GM18517 (cell line): ENCODE results near the gene SFR1.

ENCODE experiments used
- ATAC-seq: cut with Tn5 transposase; IDR thresholded peaks from one replicate; pipeline ENCODE4 v1.9.1; 2021; ENCODE audit warnings: mild to moderate bottlenecking, moderate library complexity; ENCODE audit not compliant: unreplicated experiment

The SFR1 gene

DNA sequence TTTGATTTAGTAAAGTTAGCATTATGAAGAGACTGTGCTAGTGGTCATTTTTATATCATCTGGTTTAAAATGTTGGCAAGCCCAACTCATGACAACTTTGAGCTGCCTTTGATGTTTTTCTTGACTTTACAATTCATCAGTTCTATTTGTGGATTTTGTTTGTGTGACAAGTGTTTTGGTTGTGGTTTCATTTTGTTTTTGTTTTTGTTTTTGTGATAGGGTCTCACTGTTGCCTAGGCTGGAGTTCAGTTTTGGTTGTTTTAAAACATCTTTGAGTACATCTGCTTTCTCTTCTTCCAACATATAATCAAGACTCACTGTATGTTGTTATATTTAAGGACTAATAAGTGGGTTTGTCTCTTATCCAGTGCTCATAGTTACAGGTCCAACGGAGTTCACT is 17.6 kb upstream of the SFR1 start:
- no peak for ATAC-seq

- no peak for ATAC-seq
Measured at GRCh38 chr10:104104926-104105325, 17.0 kb upstream of the SFR1 start.

DNA sequence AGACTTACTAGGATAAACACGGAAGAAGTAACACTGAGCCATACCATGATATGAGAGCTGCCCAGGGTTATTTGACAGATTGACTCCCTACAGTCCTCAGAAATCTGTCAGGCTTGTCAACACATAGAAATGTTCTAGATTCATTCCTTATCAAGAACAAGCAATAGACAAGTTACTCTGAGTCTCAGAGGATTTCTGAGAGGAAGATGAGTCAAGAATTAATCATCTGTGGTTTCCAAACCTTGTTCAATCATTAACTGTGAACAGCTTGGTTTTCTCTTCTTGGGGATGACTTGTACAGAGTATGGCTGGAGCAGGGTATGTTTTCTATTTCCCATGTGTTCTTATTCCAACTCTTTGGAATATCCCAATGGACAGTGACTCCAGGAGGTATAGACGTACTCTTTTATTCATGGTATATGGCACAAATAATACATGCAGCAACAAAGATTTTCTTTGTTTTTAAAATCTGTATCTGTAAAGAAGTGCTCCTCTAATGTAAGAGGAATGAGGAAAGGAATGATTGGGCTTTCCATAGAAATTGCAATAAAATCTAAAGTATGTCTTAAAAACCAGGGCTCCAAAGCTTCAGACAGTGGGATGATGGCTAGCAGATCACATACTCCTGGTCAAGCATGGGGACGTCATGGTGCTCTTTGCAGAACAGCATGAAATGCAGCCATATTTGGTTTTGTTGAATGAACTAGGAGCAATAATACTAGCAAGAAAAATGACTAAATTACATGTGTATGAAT is 11.9 kb upstream of the SFR1 start:
- ATAC-seq = peak; percentile 98

- no peak for ATAC-seq
Measured at GRCh38 chr10:104113376-104113956, 8.5 kb upstream of the SFR1 start.

GRCh38 chr10:104117839-104118323 is 4.1 kb upstream of the SFR1 start:
- no peak for ATAC-seq

DNA sequence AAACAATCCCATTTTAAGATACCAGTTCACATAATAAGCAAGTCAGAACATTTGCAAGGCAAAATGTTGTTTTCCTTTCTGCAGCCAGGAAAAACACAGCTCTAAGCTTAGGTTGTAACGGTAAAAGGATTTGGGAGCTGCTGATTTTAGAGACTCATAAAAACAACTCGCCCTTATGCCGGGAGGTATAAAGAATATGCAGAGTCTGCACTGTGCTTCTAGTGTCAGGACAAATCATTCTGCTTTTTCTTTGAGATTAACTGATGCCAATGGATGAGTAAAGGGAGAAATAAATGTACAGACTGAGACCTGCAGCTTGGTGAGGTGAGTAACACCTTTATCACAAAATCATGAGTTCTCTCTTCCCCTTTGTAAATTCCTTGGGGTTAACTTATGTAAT is 2.0 kb upstream of the SFR1 start:
- no peak for ATAC-seq

- no peak for ATAC-seq
Measured at GRCh38 chr10:104120512-104120902, 1.5 kb upstream of the SFR1 start.

DNA sequence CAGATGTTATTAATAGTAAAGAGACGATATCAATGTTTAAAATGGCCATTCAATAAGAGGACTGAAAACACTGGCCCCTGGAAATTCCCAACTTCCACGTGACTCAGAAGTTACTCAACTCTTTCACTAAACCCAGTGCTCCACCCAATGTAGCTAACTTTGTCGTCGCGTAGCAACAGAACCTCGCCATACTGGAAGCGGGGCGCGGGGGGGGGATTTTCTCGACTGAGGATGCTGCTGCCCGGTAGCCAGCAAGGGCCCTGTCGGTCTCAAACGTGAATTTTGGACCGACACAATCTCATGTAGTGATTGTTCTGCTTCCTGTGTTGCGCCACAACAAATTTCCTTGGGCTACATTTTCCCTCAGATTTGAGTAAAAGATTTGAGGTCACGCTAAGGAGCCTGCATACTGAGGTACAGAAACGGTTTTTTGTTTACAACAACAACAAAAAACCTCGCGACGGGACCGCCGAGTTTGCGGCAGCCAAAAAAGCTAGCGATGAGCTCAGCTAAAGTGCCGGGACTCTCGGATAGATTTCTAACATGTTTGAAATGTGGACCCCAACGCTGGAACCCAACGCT is 977 bp upstream of the SFR1 start:
- ATAC-seq = peak; percentile 41

- no peak for ATAC-seq
Measured at GRCh38 chr10:104122225-104123107, 495 bp downstream of the SFR1 start.

GRCh38 chr10:104123397-104123796 is 1.4 kb downstream of the SFR1 start:
- ATAC-seq = no peak

GRCh38 chr10:104127411-104127810 is 5.4 kb downstream of the SFR1 start:
- ATAC-seq = no peak

GRCh38 chr10:104128214-104128613 is 6.2 kb downstream of the SFR1 start:
- ATAC-seq = no peak

- ATAC-seq = no peak
Measured at GRCh38 chr10:104130041-104130440, 8.1 kb downstream of the SFR1 start.

DNA sequence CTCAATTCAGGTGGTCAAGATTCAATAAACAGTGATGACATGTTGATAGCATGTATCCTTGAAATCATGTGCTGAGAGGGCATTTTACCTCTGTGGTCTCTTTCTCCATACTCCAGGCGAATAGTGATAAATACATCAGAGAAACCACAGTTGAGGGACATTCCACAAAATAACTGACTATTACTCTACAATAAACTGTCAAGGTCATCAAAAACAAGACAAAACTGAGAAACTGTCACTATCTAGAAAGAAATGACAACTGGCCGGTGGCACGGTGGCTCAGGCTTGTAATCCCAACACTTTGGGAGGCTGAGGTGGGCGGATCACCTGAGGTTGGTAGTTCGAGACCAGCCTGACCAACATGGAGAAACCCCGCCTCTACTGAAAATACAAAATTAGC is 16.2 kb downstream of the SFR1 start:
- no peak for ATAC-seq

DNA sequence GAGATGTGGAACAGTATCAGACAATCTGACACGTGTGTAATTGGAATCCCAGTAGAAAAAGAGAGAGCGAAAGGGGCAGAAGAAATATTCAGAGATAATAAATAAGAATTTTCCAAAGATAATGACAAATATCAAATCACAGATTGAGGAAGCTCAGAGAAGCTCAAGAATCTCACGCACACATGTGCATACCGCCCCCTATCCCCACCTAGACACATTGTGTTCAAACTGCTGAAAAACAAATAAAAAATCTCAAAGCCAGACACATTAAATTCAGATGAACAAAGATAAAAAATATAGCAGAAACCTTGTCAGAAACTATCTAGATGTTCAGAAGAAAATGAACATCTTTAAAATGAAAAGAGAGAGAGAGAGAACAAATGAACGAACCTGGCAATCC is 17.2 kb downstream of the SFR1 start:
- no peak for ATAC-seq

- no peak for ATAC-seq
Measured at GRCh38 chr10:104142081-104142480, 20.1 kb downstream of the SFR1 start.

DNA sequence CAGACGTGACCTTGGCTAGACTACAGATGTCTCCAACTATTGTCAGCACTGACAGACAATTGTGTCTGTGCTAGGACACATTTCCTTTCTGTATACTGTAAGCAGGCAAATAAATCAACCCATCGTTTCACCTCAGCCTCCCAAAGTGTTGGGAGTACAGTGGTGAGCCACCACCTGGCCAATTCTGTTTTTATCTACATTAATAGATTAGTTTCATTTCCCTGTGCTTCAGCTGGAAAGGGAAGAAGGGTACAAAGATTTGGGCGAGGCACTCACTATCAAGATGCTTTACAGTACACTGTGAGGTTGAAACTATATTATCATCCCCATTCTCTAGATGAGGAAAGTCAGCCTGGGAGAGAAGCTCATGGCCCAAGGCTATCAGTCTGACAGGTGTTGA is 21.9 kb downstream of the SFR1 start:
- no peak for ATAC-seq

GRCh38 chr10:104144931-104145330 is 23.0 kb downstream of the SFR1 start:
- no peak for ATAC-seq

DNA sequence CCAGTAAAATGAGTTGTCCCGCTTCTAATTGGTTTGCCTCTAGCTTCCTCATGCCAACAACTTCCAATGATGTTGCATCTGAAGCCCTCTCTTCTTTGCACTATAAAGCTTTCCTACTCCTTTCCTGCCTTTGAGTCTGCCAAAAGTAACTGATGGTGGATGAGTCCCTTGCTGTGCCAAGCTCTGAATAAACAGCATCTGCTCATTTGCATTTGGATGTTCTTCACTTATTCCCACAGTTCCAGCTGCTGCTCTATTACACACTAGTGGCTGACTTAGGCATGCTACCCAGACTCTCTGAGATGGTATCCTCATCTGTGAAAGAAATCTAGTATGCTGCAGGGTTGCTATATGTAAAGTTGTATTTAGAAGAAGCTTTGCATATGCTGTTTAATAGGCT is 24.9 kb downstream of the SFR1 start:
- no peak for ATAC-seq

GRCh38 chr10:104150139-104150538 is 28.2 kb downstream of the SFR1 start:
- ATAC-seq = no peak

- no peak for ATAC-seq
Measured at GRCh38 chr10:104151737-104152136, 29.8 kb downstream of the SFR1 start.
